ENCODE measurements around the gene SSR1.

Gene SSR1

GRCh38 chr6:7242835-7243178 is 70.2 kb downstream of the SSR1 start:
- no peak for TF ChIP-seq CTCF (IDR thresholded peaks at IDR 0.05; ENCODE audit: low read depth, low read length, missing control alignments)
- no peak for DNase-seq (ENCODE audit: low read depth)
- no peak overlapping the region for H3K4me3 ChIP-seq (ENCODE audit: low read depth, low read length)

- no peak for DNase-seq (ENCODE audit: low read depth)
- no peak overlapping the region for H3K4me3 ChIP-seq (ENCODE audit: low read depth, low read length)
- TF ChIP-seq CTCF (IDR thresholded peaks at IDR 0.05; ENCODE audit: low read depth, low read length, missing control alignments): no peak
Observed at GRCh38 chr6:7241709-7242645, 71.0 kb downstream of the SSR1 start.

GRCh38 chr6:7241160-7241559 is 71.8 kb downstream of the SSR1 start:
- no peak for TF ChIP-seq CTCF (IDR thresholded peaks at IDR 0.05; ENCODE audit: low read depth, low read length, missing control alignments)
- no peak overlapping the region for H3K4me3 ChIP-seq (ENCODE audit: low read depth, low read length)

GRCh38 chr6:7240351-7240750 is 72.6 kb downstream of the SSR1 start:
- DNase-seq (ENCODE audit: low read depth): no peak
- H3K4me3 ChIP-seq (ENCODE audit: low read depth, low read length): no peak overlapping the region
- no peak for TF ChIP-seq CTCF (IDR thresholded peaks at IDR 0.05; ENCODE audit: low read depth, low read length, missing control alignments)

More at GRCh38 chr6:7241160-7241559, 71.8 kb downstream of the SSR1 start:
- no peak for DNase-seq (ENCODE audit: low read depth)

GRCh38 chr6:7239590-7239948 is 73.4 kb downstream of the SSR1 start:
- no peak overlapping the region for H3K4me3 ChIP-seq (ENCODE audit: low read depth, low read length)
- no peak for DNase-seq (ENCODE audit: low read depth)
- no peak for TF ChIP-seq CTCF (IDR thresholded peaks at IDR 0.05; ENCODE audit: low read depth, low read length, missing control alignments)

- TF ChIP-seq CTCF (IDR thresholded peaks at IDR 0.05; ENCODE audit: low read depth, low read length, missing control alignments): peak; percentile 79
- peak; percentile 50 for DNase-seq (ENCODE audit: low read depth)
- no peak overlapping the region for H3K4me3 ChIP-seq (ENCODE audit: low read depth, low read length)
Observed at GRCh38 chr6:7238900-7239589, 74.0 kb downstream of the SSR1 start.
